SJCRH30 (cell line): Measurements from ENCODE around the gene NKX2-1. TPM values are rescaled to one million over a fixed set of nuclear protein-coding genes. Genes with fewer than 3 reads are reported as not detected.
A peak's percentile ranks its signal among the peaks of the same experiment; 100 is the strongest.
"Not testable (repeated sequence)": the region's sequence is repeated elsewhere in the genome, so short reads cannot be mapped to it uniquely, and the experiment has no call there.

ENCODE experiments used
- DNase-seq, 2 experiments: peaks; one replicate each; pipeline ENCODE4 v3.0.0-alpha.2; 2015 to 2020
- H3K27ac ChIP-seq: fragments of 250-450 bp; sonication (Bioruptor Pico); 2 replicates; pipeline ENCODE4 v1.5.1; 2020; ENCODE audit warnings: mild to moderate bottlenecking, moderate library complexity
- H3K27me3 ChIP-seq: fragments of 250-450 bp; sonication (Bioruptor Pico); 2 replicates; pipeline ENCODE4 v1.5.1; 2020; ENCODE audit warnings: mild to moderate bottlenecking, moderate library complexity
- H3K36me3 ChIP-seq: fragments of 250-450 bp; sonication (Bioruptor Pico); 2 replicates; pipeline ENCODE4 v1.5.1; 2020; ENCODE audit warnings: mild to moderate bottlenecking, moderate library complexity
- H3K4me1 ChIP-seq: fragments of 250-450 bp; sonication (Bioruptor Pico); 2 replicates; pipeline ENCODE4 v1.5.1; 2020; ENCODE audit warnings: mild to moderate bottlenecking, moderate library complexity
- H3K4me3 ChIP-seq: fragments of 250-450 bp; sonication (Bioruptor Pico); 2 replicates; pipeline ENCODE4 v1.5.1; 2020; ENCODE audit warnings: mild to moderate bottlenecking, moderate library complexity
- H3K9me3 ChIP-seq: fragments of 250-450 bp; sonication (Bioruptor Pico); replicated peaks from 2 replicates; pipeline ENCODE4 v1.5.1; 2020; ENCODE audit warnings: mild to moderate bottlenecking, moderate library complexity
- total RNA-seq: library from RNA; depleted of rRNA; stranded (reverse); fragments of >200 nt; shearing (Covaris generic); gene quantifications from 2 replicates; pipeline ENCODE4 v1.2.3, GENCODE V29; 2014

Gene NKX2-1
- total RNA-seq, 1 experiment from 2014 or later: not detected

- H3K27ac ChIP-seq: no peak overlapping the region
- no peaks in the 10 kb centered on the region for H3K4me1 ChIP-seq
- no peak for DNase-seq
- H3K4me3 ChIP-seq: no peak overlapping the region
- H3K36me3 ChIP-seq: no peaks in the 10 kb centered on the region
- H3K9me3 ChIP-seq: 0 out of 2 replicates have a peak, but pooled peaks cover 2% of the 10 kb centered on the region
- 0 out of 2 replicates have a peak, but pooled peaks cover 4% of the 10 kb centered on the region for H3K27me3 ChIP-seq
Observed at GRCh38 chr14:36503771-36504741, 16.0 kb downstream of the NKX2-1 start.

- Histone ChIP-seq H3K36me3 (no peaks in the 10 kb centered on the region), H3K27me3 (0 out of 2 replicates have a peak, but pooled peaks cover 4% of the 10 kb centered on the region), H3K9me3 (0 out of 2 replicates have a peak, but pooled peaks cover 1% of the 10 kb centered on the region), H3K4me3 (no peak overlapping the region), H3K27ac (no peak overlapping the region), H3K4me1 (no peaks in the 10 kb centered on the region)
- DNase-seq: no peak
Observed at GRCh38 chr14:36502558-36503508, 17.2 kb downstream of the NKX2-1 start.

GRCh38 chr14:36498938-36499337, 21.1 kb downstream of the NKX2-1 start:
- no peaks in the 10 kb centered on the region for H3K4me1 ChIP-seq
- H3K4me3 ChIP-seq: no peak overlapping the region
- H3K9me3 ChIP-seq: no peaks in the 10 kb centered on the region
- H3K27me3 ChIP-seq: peaks cover 7% of the 10 kb centered on the region; the same call in 1 of the 2 replicates
- no peaks in the 10 kb centered on the region for H3K36me3 ChIP-seq
- DNase-seq: no peak
- no peak overlapping the region for H3K27ac ChIP-seq

GRCh38 chr14:36496346-36496745, 23.7 kb downstream of the NKX2-1 start:
- Histone ChIP-seq H3K4me3 (no peak overlapping the region), H3K9me3 (no peaks in the 10 kb centered on the region), H3K27me3 (peaks cover 7% of the 10 kb centered on the region; the same call in 1 of the 2 replicates), H3K27ac (no peak overlapping the region), H3K4me1 (no peaks in the 10 kb centered on the region), H3K36me3 (no peaks in the 10 kb centered on the region)
- no peak for DNase-seq

- H3K27me3 ChIP-seq: peaks cover 7% of the 10 kb centered on the region; the same call in 1 of the 2 replicates
Observed at GRCh38 chr14:36495666-36496065, 24.4 kb downstream of the NKX2-1 start.

GRCh38 chr14:36493761-36494160, 26.3 kb downstream of the NKX2-1 start:
- DNase-seq: no peak
- Histone ChIP-seq H3K4me3 (no peak overlapping the region), H3K4me1 (no peaks in the 10 kb centered on the region), H3K9me3 (no peaks in the 10 kb centered on the region), H3K27me3 (peaks cover 2% of the 10 kb centered on the region; the same call in 1 of the 2 replicates), H3K36me3 (no peaks in the 10 kb centered on the region), H3K27ac (no peak overlapping the region)

More at GRCh38 chr14:36495666-36496065, 24.4 kb downstream of the NKX2-1 start:
- no peak overlapping the region for H3K27ac ChIP-seq
- H3K4me3 ChIP-seq: no peak overlapping the region
- no peaks in the 10 kb centered on the region for H3K4me1 ChIP-seq
- no peaks in the 10 kb centered on the region for H3K9me3 ChIP-seq
- H3K36me3 ChIP-seq: no peaks in the 10 kb centered on the region
- DNase-seq: no peak

GRCh38 chr14:36485773-36486172, 34.3 kb downstream of the NKX2-1 start:
- no peak overlapping the region for H3K27ac ChIP-seq
- no peaks in the 10 kb centered on the region for H3K4me1 ChIP-seq
- no peak for DNase-seq
- no peaks in the 10 kb centered on the region for H3K36me3 ChIP-seq
- H3K27me3 ChIP-seq: peaks cover 3% of the 10 kb centered on the region; the same call in 1 of the 2 replicates
- no peak overlapping the region for H3K4me3 ChIP-seq
- no peaks in the 10 kb centered on the region for H3K9me3 ChIP-seq

GRCh38 chr14:36479344-36479743, 40.7 kb downstream of the NKX2-1 start:
- no peak overlapping the region for H3K4me3 ChIP-seq
- H3K27ac ChIP-seq: no peak overlapping the region
- no peaks in the 10 kb centered on the region for H3K9me3 ChIP-seq
- no peaks in the 10 kb centered on the region for H3K36me3 ChIP-seq
- no peak for DNase-seq
- H3K27me3 ChIP-seq: no peaks in the 10 kb centered on the region
- H3K4me1 ChIP-seq: peaks cover 21% of the 10 kb centered on the region

GRCh38 chr14:36478782-36479181, 41.2 kb downstream of the NKX2-1 start:
- Histone ChIP-seq H3K4me3 (no peak overlapping the region), H3K4me1 (peaks cover 21% of the 10 kb centered on the region), H3K9me3 (no peaks in the 10 kb centered on the region), H3K36me3 (no peaks in the 10 kb centered on the region), H3K27ac (no peak overlapping the region), H3K27me3 (no peaks in the 10 kb centered on the region)
- DNase-seq: peak; percentile 2 to 29

- DNase-seq: peak; percentile 98 to 99
- H3K4me1 ChIP-seq: peaks cover 21% of the 10 kb centered on the region
- H3K9me3 ChIP-seq: no peaks in the 10 kb centered on the region
- H3K4me3 ChIP-seq: peak overlapping the region; percentile 18
- peak overlapping the region; percentile 33 for H3K27ac ChIP-seq
- no peaks in the 10 kb centered on the region for H3K27me3 ChIP-seq
- H3K36me3 ChIP-seq: no peaks in the 10 kb centered on the region
Observed at GRCh38 chr14:36477266-36477665, 42.8 kb downstream of the NKX2-1 start.

- peaks cover 21% of the 10 kb centered on the region for H3K4me1 ChIP-seq
- not testable (repeated sequence) for H3K9me3 ChIP-seq, H3K36me3 ChIP-seq, H3K4me3 ChIP-seq, H3K27ac ChIP-seq, H3K27me3 ChIP-seq, DNase-seq
Observed at GRCh38 chr14:36476061-36476460, 44.0 kb downstream of the NKX2-1 start.

GRCh38 chr14:36474593-36474992, 45.4 kb downstream of the NKX2-1 start:
- no peaks in the 10 kb centered on the region; the same call in 1 of the 2 replicates for H3K9me3 ChIP-seq
- H3K4me3 ChIP-seq: no peak overlapping the region
- no peaks in the 10 kb centered on the region for H3K36me3 ChIP-seq
- peaks cover 21% of the 10 kb centered on the region for H3K4me1 ChIP-seq
- no peak overlapping the region for H3K27ac ChIP-seq
- no peak for DNase-seq
- no peaks in the 10 kb centered on the region for H3K27me3 ChIP-seq

- no peak for DNase-seq
- Histone ChIP-seq H3K27ac (no peak overlapping the region), H3K4me1 (peaks cover under 1% of the 10 kb centered on the region), H3K27me3 (peaks cover 2% of the 10 kb centered on the region; the same call in 1 of the 2 replicates), H3K9me3 (no peaks in the 10 kb centered on the region; the same call in 1 of the 2 replicates), H3K4me3 (no peak overlapping the region), H3K36me3 (no peaks in the 10 kb centered on the region)
Observed at GRCh38 chr14:36471431-36471830, 48.6 kb downstream of the NKX2-1 start.

- no peaks in the 10 kb centered on the region for H3K36me3 ChIP-seq
- no peak overlapping the region for H3K4me3 ChIP-seq
- no peak for DNase-seq
- no peaks in the 10 kb centered on the region for H3K4me1 ChIP-seq
- H3K27ac ChIP-seq: no peak overlapping the region
- H3K27me3 ChIP-seq: peaks cover 11% of the 10 kb centered on the region; the same call in 1 of the 2 replicates
- no peaks in the 10 kb centered on the region; the same call in 1 of the 2 replicates for H3K9me3 ChIP-seq
Observed at GRCh38 chr14:36467332-36467731, 52.7 kb downstream of the NKX2-1 start.
